HG03460 (cell line): ENCODE data around the gene ZNF485.
"Not testable (repeated sequence)": the region's sequence is repeated elsewhere in the genome, so short reads cannot be mapped to it uniquely, and the experiment has no call there.

Experiments
- ATAC-seq: cut with Tn5 transposase; IDR thresholded peaks from one replicate; pipeline ENCODE4 v1.9.1; 2021; ENCODE audit not compliant: unreplicated experiment

Gene ZNF485

DNA sequence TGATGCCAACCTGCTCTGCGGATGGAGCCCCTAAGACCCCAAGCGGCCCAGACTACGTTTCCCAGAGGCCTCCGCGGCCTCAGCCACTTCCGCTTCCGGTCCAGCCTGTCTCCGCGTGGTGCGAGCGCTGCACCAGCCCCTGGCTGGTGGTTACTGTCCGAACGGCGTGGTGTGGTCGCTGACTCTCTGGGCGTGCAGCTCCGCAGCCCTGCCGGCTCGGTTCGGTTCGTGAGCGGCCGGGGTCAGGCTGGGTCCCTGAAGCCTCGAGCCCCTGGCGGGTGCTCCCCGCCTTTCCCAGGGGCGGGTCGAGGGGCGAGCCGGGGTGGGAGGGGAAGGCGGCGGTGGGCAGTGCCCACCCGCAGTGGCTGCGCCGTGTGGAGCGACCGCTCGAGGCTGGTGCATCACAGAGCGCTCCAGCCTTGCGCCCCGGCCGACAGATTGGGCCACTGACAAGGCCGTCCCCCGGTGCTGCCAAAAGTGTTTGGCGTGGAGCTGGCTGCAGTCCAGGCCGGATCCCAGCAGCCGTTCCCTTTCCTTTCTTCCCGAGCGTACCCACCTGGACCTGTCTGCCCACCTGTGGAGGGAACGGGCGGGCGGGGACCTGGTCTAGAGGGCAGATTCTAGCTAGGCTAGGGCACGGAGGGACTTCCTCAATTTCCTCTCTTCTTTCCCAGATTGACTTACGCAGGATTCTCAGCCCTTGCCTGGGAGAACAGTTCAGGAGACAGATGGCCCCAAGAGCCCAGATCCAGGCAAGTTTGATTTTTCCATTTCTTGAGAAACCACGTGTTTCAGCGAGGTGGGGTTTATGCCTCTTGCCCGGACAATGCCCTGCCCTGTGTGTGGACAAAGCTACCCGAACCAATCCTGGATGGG, at the start of gene ZNF485:
ZNF485 (plus strand) TSS at position 116 of the 876 bp plus-strand sequence; CDS start at position 729, 613 bp downstream.
- ATAC-seq: peak; percentile 98

GRCh38 chr10:43557214-43557613, 49.0 kb upstream of the ZNF485 start:
- no peak for ATAC-seq

GRCh38 chr10:43569681-43570080, 36.6 kb upstream of the ZNF485 start:
- ATAC-seq: no peak

- ATAC-seq: no peak
Measured at GRCh38 chr10:43570971-43571370, 35.3 kb upstream of the ZNF485 start.

- no peak for ATAC-seq
Measured at GRCh38 chr10:43573250-43574000, 32.8 kb upstream of the ZNF485 start.

- ATAC-seq: peak; percentile 94
Measured at GRCh38 chr10:43574001-43574892, 32.0 kb upstream of the ZNF485 start, which contains the start of gene ZNF239. Gene ZNF239, minus strand, starts transcription at chr10:43574616. Its CDS starts 16,537 bp downstream, at chr10:43558079.

GRCh38 chr10:43574906-43575305, 31.3 kb upstream of the ZNF485 start:
- no peak for ATAC-seq

DNA sequence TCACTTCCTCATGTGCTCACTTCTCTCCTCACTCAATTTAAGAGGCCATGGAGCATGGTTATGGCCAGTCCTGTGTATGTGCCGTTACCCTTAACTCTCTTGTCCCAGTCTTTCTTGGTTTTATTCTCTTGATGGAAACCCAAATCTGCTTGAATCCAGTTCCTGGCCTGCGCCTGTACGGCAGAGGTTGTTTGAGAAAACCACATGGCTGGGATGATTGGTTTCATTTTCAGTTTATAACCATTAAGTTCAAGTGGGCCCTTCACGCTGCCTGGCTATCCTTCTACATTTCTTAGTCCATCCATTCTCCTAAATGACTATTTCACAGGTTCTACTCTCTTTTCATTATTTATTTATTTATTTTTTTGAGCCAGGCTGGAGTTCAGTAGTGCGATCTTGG, 30.2 kb upstream of the ZNF485 start:
- no peak for ATAC-seq

DNA sequence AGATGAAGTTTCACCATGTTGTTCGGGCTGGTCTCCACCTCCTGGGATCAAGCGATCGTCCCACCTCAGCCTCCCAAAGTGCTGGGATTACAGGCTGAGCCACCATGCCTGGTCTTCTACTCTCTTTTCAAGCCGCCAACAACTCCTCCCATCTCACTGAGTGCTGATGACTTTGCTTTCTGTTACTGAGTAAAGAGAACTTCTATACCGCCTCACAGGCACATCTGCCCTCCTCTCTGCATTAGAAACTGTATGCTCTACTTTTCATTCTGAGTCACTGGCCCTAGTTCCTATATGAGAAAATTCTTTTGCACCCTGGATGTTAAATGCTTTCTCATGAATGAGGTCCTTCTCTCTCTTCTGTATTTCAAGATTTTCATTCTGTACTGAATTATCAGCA, 29.7 kb upstream of the ZNF485 start:
- no peak for ATAC-seq

DNA sequence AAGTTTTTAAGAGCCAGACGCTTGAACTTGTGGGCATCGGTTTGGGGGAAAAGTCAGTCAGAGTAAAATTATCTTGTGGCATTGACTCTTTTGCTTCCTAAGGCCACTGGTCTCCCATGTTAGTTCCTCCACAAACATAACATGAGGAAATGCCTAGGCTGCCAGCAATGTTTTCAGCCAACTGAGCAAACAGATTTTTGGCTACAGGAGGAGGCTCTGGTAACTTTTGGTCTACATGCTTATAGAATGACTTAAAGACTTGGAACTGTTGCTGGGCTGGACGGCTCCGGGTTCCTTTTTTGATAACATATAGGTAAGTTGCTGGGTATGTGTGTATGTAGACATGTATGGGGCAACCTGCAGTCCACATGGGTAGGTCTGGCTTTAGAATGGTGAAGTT, 22.2 kb upstream of the ZNF485 start:
- no peak for ATAC-seq

GRCh38 chr10:43585046-43585445, 21.2 kb upstream of the ZNF485 start:
- ATAC-seq: no peak

DNA sequence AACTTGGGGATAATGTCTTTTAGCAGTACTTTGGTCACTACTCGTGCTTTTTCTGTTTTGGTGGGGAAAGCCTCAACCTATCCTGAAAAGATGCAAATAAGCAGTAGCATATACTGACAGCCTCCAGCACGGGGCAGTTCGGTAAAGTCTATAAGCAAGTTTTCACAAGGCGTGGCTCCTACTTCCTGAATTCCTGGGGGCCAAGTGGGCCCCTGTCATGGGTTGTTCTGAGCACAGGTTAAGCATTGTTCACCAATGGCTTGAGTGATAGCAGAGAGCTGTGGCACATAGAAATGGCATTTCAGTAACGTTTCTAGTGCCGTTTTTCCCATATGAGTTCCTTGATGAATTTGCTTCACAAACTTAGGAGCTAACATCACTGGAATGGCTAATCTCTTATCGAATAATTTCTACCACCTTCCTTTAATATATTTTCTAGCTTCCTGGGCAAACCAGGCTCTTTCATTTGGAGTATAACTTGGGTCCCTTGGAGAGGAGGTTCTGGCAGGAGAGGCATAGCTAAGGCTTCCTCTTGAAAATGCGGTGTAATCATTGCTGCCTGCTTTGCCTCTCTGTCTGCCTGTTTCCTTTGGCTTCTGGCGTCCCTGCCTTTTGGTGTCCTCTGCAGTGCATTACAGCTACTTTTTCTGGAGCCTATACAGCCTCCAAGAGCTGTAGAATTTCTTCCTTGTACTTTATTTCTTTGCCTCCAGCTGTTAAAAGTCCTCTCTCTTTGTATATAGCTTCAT, 20.1 kb upstream of the ZNF485 start:
- ATAC-seq: no peak

DNA sequence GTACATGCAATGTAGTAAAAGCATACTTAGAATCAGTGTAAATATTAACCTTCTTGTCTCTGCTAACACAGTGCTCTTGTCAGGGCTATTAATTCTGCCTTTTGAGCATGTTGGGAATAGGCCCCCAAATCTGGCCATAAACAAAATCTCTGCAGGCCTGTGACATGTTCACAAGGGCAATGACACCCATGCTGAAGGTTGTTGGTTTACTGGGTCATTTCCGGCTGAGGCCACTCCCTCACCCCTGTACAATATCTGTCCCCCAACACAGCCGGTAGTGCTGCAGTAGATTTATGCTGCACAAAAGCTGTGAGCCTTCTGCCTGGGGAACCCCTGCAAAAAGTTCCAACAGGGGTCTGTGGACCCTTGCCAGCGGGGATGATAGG, 19.5 kb upstream of the ZNF485 start:
- ATAC-seq: not testable (repeated sequence)

- ATAC-seq: no peak
Measured at GRCh38 chr10:43591303-43591904, 14.8 kb upstream of the ZNF485 start.

GRCh38 chr10:43594944-43595589, 11.2 kb upstream of the ZNF485 start:
- peak; percentile 91 for ATAC-seq

GRCh38 chr10:43595739-43596298, 10.4 kb upstream of the ZNF485 start:
- peak; percentile 54 for ATAC-seq

DNA sequence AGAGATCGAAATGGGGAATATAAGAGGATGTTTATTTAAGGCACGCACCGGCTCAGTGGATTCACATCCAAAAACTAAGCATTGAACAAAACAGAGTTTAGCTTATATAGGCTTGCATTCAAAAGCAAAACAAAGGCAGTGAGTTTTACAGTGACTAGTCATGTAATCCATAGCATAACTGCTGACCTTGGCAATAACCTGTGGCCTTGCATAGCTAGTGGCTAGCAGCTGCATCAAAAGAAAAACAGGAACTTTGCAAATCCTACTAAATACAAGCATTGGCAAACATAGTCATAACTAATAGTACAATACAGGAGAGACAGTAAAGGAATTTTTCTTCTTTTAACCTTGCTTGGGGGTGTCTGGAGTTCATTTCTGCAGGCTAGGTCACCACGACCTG, 9.7 kb upstream of the ZNF485 start:
- ATAC-seq: no peak

DNA sequence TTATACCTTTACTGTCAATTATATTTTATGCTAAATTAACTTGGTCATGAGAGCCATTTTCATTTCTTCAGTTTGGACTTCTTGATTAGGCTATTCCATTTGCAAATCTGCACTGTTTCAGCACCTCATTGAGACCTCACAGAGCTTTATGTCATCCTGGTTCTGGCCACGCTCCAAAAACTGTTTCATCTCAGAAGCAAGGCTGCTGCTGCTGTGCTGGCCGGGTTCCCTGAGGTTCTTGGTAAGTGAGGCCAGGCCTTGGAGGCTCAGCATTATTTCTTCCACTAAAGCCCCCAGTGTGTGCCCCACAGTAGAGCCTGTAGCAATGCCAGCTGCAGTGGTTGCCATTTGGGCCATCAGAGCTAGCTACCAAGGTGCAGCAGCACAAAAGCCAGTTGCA, 7.8 kb upstream of the ZNF485 start:
- ATAC-seq: no peak

GRCh38 chr10:43599333-43599732, 6.9 kb upstream of the ZNF485 start:
- ATAC-seq: no peak
